Neural cell (in vitro differentiated cells): Measurements from ENCODE around the gene ANAPC1.

Source experiments
- EZH2 ChIP-seq: fragments of 200-600, 300-800 bp; shearing (Covaris generic), sonication (generic); IDR thresholded peaks from 2 replicates; pipeline ENCODE4 v1.6.1; 2014; ENCODE audit warnings: antibody characterized with exemption, low read length, borderline replicate concordance, mild to moderate bottlenecking; ENCODE audit not compliant: insufficient read depth, poor library complexity, severe bottlenecking
- RAD21 ChIP-seq: fragments of 450-650 bp; conservative IDR thresholded peaks from 2 replicates; pipeline ENCODE4 v1.6.1; 2014; ENCODE audit warnings: antibody characterized with exemption, mild to moderate bottlenecking, moderate library complexity
- SMC3 ChIP-seq: fragments of 450-650 bp; conservative IDR thresholded peaks from 2 replicates; pipeline ENCODE4 v1.6.1; 2014; ENCODE audit warnings: antibody characterized with exemption, mild to moderate bottlenecking, moderate library complexity; ENCODE audit not compliant: poor library complexity
- TAF1 ChIP-seq: IDR thresholded peaks from 2 replicates; pipeline ENCODE4 v1.6.1; 2012; ENCODE audit warnings: low read depth
- TF ChIP-seq, protein P1 (sequence below): fragments of 450-650 bp; IDR thresholded peaks from 2 replicates; pipeline ENCODE4 v1.5.1; 2014; ENCODE audit warnings: antibody characterized with exemption, mild to moderate bottlenecking, moderate library complexity; ENCODE audit not compliant: poor library complexity, severe bottlenecking

DNA sequence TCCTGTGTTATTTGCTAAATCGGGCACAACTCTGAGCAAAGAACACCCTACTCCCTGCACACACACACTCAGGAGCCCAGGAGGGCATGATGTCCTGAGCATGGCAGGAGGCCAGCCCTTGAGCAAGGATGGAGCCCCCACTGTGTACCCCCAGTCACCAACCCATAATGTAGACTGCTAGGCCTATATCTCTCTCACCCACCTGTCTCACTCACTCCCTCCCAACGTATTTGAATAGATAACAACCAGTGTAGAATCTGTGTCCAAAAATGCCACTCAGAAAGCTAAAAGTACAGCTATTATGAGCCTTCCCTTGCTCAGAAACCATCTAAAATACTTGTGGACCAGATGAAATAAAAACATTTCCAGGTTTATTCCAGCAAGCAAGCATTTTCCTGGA, 43.7 kb upstream of the ANAPC1 start:
- TF ChIP-seq, protein P1, sequence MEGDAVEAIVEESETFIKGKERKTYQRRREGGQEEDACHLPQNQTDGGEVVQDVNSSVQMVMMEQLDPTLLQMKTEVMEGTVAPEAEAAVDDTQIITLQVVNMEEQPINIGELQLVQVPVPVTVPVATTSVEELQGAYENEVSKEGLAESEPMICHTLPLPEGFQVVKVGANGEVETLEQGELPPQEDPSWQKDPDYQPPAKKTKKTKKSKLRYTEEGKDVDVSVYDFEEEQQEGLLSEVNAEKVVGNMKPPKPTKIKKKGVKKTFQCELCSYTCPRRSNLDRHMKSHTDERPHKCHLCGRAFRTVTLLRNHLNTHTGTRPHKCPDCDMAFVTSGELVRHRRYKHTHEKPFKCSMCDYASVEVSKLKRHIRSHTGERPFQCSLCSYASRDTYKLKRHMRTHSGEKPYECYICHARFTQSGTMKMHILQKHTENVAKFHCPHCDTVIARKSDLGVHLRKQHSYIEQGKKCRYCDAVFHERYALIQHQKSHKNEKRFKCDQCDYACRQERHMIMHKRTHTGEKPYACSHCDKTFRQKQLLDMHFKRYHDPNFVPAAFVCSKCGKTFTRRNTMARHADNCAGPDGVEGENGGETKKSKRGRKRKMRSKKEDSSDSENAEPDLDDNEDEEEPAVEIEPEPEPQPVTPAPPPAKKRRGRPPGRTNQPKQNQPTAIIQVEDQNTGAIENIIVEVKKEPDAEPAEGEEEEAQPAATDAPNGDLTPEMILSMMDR: no peak
- TF ChIP-seq TAF1 (no peak), EZH2 (no peak), RAD21 (no peak), SMC3 (no peak)
